Calu3 (cell line): Measurements from ENCODE around the gene ZNF524. TPM values are rescaled to one million over a fixed set of nuclear protein-coding genes. Genes with fewer than 3 reads are reported as not detected.

ENCODE experiments used
- BruUV-seq: library from RNA; stranded (reverse); fragments of 400-500 nt; replicated peaks from 2 replicates; lab custom pipeline; 2021; lab: Mats Ljungman, UMichigan
- CTCF ChIA-PET: fragments of 300-600 bp; sonication (Branson Sonifier 250); formaldehyde crosslinking; loops from one replicate; lab custom pipeline; 2022; ENCODE audit warnings: antibody characterized with exemption; lab: Charles Lee
- DNase-seq: peaks from one replicate; pipeline ENCODE4 v3.0.0; 2022
- H3K27ac Mint-ChIP-seq: one replicate; pipeline ENCODE4 v1.8.0; 2022; ENCODE audit warnings: mixed read lengths; ENCODE audit not compliant: unreplicated experiment
- H3K27me3 Mint-ChIP-seq: one replicate; pipeline ENCODE4 v1.8.0; 2022; ENCODE audit warnings: mixed read lengths; ENCODE audit not compliant: unreplicated experiment
- H3K36me3 Mint-ChIP-seq: one replicate; pipeline ENCODE4 v1.8.0; 2022; ENCODE audit warnings: mild to moderate bottlenecking, moderate library complexity, mixed read lengths; ENCODE audit not compliant: insufficient read depth, unreplicated experiment
- H3K4me1 Mint-ChIP-seq: one replicate; pipeline ENCODE4 v1.8.0; 2022; ENCODE audit warnings: mild to moderate bottlenecking, low read depth, mixed read lengths; ENCODE audit not compliant: unreplicated experiment
- H3K4me3 Mint-ChIP-seq: one replicate; pipeline ENCODE4 v1.8.0; 2022; ENCODE audit warnings: mild to moderate bottlenecking, low read depth, moderate library complexity, mixed read lengths; ENCODE audit not compliant: unreplicated experiment
- H3K9me3 Mint-ChIP-seq: one replicate; pipeline ENCODE4 v1.8.0; 2022; ENCODE audit warnings: low read depth, mixed read lengths; ENCODE audit not compliant: unreplicated experiment
- intact Hi-C: fragments of 100-400 bp; cut with micrococcal nuclease; formaldehyde crosslinking; loops from one replicate; pipeline ENCODE4 v1.10.0; 2022; ENCODE audit not compliant: unreplicated experiment
- total RNA-seq: library from RNA; stranded (reverse); gene quantifications from 2 replicates; pipeline ENCODE4 v1.2.3, GENCODE V29; 2022
- TF ChIP-seq, protein P1 (sequence below): fragments of 200-600 bp; IDR thresholded peaks from one replicate; pipeline ENCODE4 v1.8.0; 2022; ENCODE audit warnings: antibody characterized with exemption; ENCODE audit not compliant: unreplicated experiment

ZNF524 gene
- total RNA-seq, 1 experiment from 2014 or later: 18.5 TPM

DNA sequence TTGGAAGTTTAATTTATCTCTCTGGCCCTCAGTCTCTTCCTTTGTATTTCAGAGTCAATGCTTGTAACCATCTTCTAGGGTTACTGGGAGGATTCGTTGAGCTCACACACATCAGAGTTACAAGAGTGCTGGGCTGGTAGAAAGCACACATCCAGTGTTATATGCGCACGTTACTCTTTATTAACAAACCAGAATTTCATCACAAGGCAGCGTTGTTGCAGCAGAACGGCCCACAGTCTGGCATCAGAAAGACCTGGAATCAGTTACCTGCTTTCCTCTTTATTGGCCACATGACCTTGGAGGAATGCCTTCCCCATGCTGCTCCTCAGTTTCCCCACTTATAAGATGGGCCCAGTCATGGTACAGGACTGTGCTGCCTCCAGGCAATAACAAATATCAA lies 9.2 kb downstream of the ZNF524 start:
- CTCF ChIA-PET: no interaction called here
- no peak for DNase-seq
- no peaks in the 10 kb centered on the region for H3K9me3 Mint-ChIP-seq
- intact Hi-C loops: no loop called here
- peaks cover 25% of the 10 kb centered on the region for H3K4me1 Mint-ChIP-seq
- no peaks in the 10 kb centered on the region for H3K27me3 Mint-ChIP-seq
- H3K4me3 Mint-ChIP-seq: no peak overlapping the region
- H3K36me3 Mint-ChIP-seq: peaks cover 31% of the 10 kb centered on the region
- no peak overlapping the region for H3K27ac Mint-ChIP-seq
- BruUV-seq: no TSS peak
- TF ChIP-seq, protein P1, sequence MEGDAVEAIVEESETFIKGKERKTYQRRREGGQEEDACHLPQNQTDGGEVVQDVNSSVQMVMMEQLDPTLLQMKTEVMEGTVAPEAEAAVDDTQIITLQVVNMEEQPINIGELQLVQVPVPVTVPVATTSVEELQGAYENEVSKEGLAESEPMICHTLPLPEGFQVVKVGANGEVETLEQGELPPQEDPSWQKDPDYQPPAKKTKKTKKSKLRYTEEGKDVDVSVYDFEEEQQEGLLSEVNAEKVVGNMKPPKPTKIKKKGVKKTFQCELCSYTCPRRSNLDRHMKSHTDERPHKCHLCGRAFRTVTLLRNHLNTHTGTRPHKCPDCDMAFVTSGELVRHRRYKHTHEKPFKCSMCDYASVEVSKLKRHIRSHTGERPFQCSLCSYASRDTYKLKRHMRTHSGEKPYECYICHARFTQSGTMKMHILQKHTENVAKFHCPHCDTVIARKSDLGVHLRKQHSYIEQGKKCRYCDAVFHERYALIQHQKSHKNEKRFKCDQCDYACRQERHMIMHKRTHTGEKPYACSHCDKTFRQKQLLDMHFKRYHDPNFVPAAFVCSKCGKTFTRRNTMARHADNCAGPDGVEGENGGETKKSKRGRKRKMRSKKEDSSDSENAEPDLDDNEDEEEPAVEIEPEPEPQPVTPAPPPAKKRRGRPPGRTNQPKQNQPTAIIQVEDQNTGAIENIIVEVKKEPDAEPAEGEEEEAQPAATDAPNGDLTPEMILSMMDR: no peak

DNA sequence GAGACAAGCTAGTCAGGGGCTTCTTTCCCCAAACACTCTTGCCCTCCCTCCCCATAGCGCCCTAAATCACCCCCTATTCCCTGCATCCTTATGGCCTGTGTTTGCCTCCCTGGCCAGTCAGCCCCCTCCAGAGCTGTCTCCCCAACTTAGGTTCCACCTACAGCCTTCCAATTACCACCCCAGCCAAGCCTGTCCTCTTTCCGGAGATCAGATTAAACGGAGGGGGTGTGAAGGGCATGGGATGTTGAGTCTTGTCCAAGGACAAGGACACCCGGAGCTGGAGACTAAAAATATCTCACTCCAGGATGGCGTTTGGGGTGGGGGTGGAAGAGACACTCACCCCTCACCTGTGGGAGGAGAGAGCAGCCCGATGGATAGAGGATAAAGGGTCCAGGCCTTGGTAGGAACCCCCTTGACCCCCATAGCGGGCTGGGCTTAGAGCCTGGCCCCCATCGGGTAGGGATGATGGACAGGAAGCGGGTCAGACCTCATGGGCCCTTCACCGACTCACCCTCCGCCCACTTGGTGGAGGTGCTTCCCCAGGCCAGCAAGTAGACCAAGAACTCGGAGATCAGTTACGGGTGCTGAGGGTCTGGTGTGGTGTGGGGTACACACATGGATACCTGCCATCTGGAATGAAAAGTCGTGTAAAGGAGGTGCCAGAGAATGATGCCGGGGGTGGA lies 11.4 kb downstream of the ZNF524 start:
- CTCF ChIA-PET: no interaction called here
- intact Hi-C loops: no loop called here
- Mint-ChIP-seq H3K9me3 (no peaks in the 10 kb centered on the region), H3K27ac (no peak overlapping the region), H3K4me1 (peaks cover 15% of the 10 kb centered on the region), H3K27me3 (no peaks in the 10 kb centered on the region), H3K36me3 (peaks cover 28% of the 10 kb centered on the region), H3K4me3 (no peak overlapping the region)
- no peak for DNase-seq
- TF ChIP-seq, protein P1: no peak
- BruUV-seq: no TSS peak

DNA sequence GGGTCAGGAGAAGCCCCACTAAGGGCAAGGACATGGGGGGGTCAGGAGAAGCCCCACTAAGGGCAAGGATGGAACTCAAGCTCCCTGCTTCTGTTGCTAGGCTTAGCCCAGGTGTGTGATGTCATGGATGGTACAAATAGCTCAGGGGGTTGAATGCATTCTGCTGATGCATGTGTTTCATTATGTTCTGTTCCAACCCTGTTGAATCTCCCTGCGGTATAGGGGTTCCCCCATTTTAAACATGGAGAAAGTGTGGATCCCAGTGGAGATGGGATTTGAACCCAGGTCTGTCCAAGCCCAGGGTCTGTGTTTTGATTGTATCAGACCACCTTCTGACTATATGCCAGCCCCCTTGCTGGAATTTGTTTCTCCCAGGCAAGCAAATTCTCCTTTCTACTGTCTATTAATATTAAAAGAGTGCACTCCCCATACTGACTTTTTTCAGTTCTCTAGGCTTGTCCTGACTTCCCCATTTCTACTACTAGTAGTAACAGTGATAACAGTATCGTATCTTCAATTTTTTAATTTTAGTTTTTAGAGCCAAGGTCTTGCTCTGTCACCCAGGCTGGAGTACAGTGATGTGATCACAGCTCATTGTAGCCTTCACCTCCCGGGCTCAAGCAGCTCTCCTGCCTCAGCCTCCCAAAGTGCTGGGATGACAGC lies 12.0 kb downstream of the ZNF524 start:
- Mint-ChIP-seq H3K4me1 (peaks cover 8% of the 10 kb centered on the region), H3K36me3 (peaks cover 27% of the 10 kb centered on the region), H3K4me3 (no peak overlapping the region), H3K27ac (no peak overlapping the region), H3K27me3 (no peaks in the 10 kb centered on the region), H3K9me3 (no peaks in the 10 kb centered on the region)
- DNase-seq: no peak
- CTCF ChIA-PET: no interaction called here
- intact Hi-C loops: no loop called here
- TF ChIP-seq, protein P1: no peak
- no TSS peak for BruUV-seq

DNA sequence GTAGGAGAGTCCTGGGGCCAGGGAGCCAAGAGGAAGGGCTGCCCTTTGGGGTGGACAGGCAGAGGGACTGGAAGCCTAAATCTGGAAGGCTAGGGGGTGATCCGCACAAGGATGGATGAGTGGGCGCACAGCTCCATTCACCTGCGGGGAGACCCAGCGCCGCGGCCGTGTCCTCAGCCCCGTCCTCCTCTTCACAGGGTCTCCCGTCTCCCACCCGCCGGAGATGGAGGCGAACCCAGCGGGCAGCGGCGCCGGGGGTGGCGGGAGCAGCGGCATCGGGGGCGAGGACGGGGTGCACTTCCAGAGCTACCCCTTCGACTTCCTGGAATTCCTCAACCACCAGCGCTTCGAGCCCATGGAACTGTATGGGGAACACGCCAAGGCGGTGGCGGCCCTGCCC lies 13.3 kb downstream of the ZNF524 start:
- TF ChIP-seq, protein P1: no peak
- no peak overlapping the region for H3K4me3 Mint-ChIP-seq
- H3K9me3 Mint-ChIP-seq: no peaks in the 10 kb centered on the region
- CTCF ChIA-PET: no interaction called here
- DNase-seq: no peak
- no peaks in the 10 kb centered on the region for H3K27me3 Mint-ChIP-seq
- no TSS peak for BruUV-seq
- H3K4me1 Mint-ChIP-seq: no peaks in the 10 kb centered on the region
- H3K27ac Mint-ChIP-seq: no peak overlapping the region
- peaks cover 37% of the 10 kb centered on the region for H3K36me3 Mint-ChIP-seq
- intact Hi-C loops: no loop called here
